GM21576 (cell line): ENCODE data around the gene NDUFAF8.

Experiments used
- ATAC-seq: cut with Tn5 transposase; IDR thresholded peaks from one replicate; pipeline ENCODE4 v1.9.1; 2021; ENCODE audit warnings: mild to moderate bottlenecking, moderate library complexity; ENCODE audit not compliant: unreplicated experiment

The NDUFAF8 gene

GRCh38 chr17:81267390-81268067 lies 28.4 kb downstream of the NDUFAF8 start:
- ATAC-seq = no peak

- ATAC-seq = no peak
These were observed 31.2 kb downstream of the NDUFAF8 start for GRCh38 chr17:81270279-81270678.

- no peak for ATAC-seq
These were observed 32.1 kb downstream of the NDUFAF8 start for GRCh38 chr17:81271226-81271625.

- no peak for ATAC-seq
These were observed 33.5 kb downstream of the NDUFAF8 start for GRCh38 chr17:81272616-81273015.

- ATAC-seq = no peak
These were observed 34.8 kb downstream of the NDUFAF8 start for GRCh38 chr17:81273698-81274470.

GRCh38 chr17:81274471-81274855 lies 35.3 kb downstream of the NDUFAF8 start:
- ATAC-seq = no peak

GRCh38 chr17:81276781-81277180 lies 37.7 kb downstream of the NDUFAF8 start:
- no peak for ATAC-seq

- no peak for ATAC-seq
These were observed 38.3 kb downstream of the NDUFAF8 start for GRCh38 chr17:81277421-81277820.

- ATAC-seq = no peak
These were observed 39.0 kb downstream of the NDUFAF8 start for GRCh38 chr17:81277946-81278693.

GRCh38 chr17:81278831-81279230 lies 39.7 kb downstream of the NDUFAF8 start:
- ATAC-seq = no peak

GRCh38 chr17:81279278-81280275 lies 40.5 kb downstream of the NDUFAF8 start:
- ATAC-seq = no peak

- ATAC-seq = no peak
These were observed 41.5 kb downstream of the NDUFAF8 start for GRCh38 chr17:81280571-81280970.

GRCh38 chr17:81282141-81282540 lies 43.0 kb downstream of the NDUFAF8 start:
- ATAC-seq = no peak

GRCh38 chr17:81282876-81283275 lies 43.8 kb downstream of the NDUFAF8 start:
- no peak for ATAC-seq

- ATAC-seq = no peak
These were observed 46.2 kb downstream of the NDUFAF8 start for GRCh38 chr17:81285179-81285878.

GRCh38 chr17:81285894-81286293 lies 46.8 kb downstream of the NDUFAF8 start:
- ATAC-seq = no peak

- ATAC-seq = no peak
These were observed 47.5 kb downstream of the NDUFAF8 start for GRCh38 chr17:81286491-81287145.

GRCh38 chr17:81287152-81287551 lies 48.0 kb downstream of the NDUFAF8 start:
- no peak for ATAC-seq

- ATAC-seq = no peak
These were observed 48.8 kb downstream of the NDUFAF8 start for GRCh38 chr17:81287741-81288430.
